Right lobe of liver (tissue), 6 donors: ENCODE results near the gene SEBOX. TPM values are rescaled to one million over a fixed set of nuclear protein-coding genes. Genes with fewer than 3 reads are reported as not detected.

Source experiments
- ATAC-seq, 4 donors: fragments of 200-7000 bp; cut with Tn5 transposase; one replicate each; pipeline ENCODE4 v1.9.1; 2020; ENCODE audit warnings: mild to moderate bottlenecking in 4 of 4, moderate library complexity in 4 of 4
- DNase-seq, 3 donors: peaks; one replicate each; pipeline ENCODE4 v3.0.0-alpha.2; 2020
- H3K27ac ChIP-seq, 3 donors: fragments of 200-600 bp; one replicate each; pipeline ENCODE4 v1.8.0; 2022
- H3K27me3 ChIP-seq, 2 donors: fragments of 200-600 bp; one replicate each; pipeline ENCODE4 v1.8.0; 2022
- H3K36me3 ChIP-seq, 4 donors: fragments of 200-600 bp; sonication (generic) in 1 of 4; one replicate each; pipeline versions ENCODE4 v1.5.1 to v1.8.0; 2017 to 2022; ENCODE audit warnings: control low read depth in 1 of 4
- H3K4me1 ChIP-seq, 4 donors: fragments of 200-600 bp; sonication (generic) in 1 of 4; one replicate each; pipeline versions ENCODE4 v1.5.1 to v1.8.0; 2017 to 2022; ENCODE audit warnings: control low read depth in 1 of 4
- H3K4me3 ChIP-seq, 3 donors: fragments of 200-600 bp; one replicate each; pipeline ENCODE4 v1.8.0; 2022
- H3K9me3 ChIP-seq, 4 donors: fragments of 200-600 bp; sonication (generic) in 1 of 4; one replicate each; pipeline versions ENCODE4 v1.5.1 to v1.8.0; 2017 to 2022; ENCODE audit warnings: control low read depth in 1 of 4
- POLR2A ChIP-seq: fragments of 450-650 bp; IDR thresholded peaks from one replicate; pipeline ENCODE4 v1.6.1; 2017; ENCODE audit warnings: antibody characterized with exemption, mild to moderate bottlenecking
- WGBS: methylation state at CpG from one replicate; pipeline ENCODE4 v1.1.6; 2018; ENCODE audit warnings: low coverage, low lambda C conversion rate; ENCODE audit not compliant: insufficient coverage; ENCODE audit errors: missing lambda C conversion rate; 5-methylcytosine and 5-hydroxymethylcytosine counted together
- intact Hi-C, 2 donors: fragments of 100-400 bp; cut with DNase I; formaldehyde crosslinking; loops; one replicate each; pipeline versions ENCODE4 v1.11.2 to v1.14.1; 2022
- total RNA-seq, 6 experiments: library from RNA; depleted of rRNA in 2 of 6; stranded (reverse); fragments of >200 nt in 2 of 6; fragmentation: NEBNext Ultra II Directional in 3 of 6; extraction: Animal tissue kit (Norgen Biotek cat#: 25700) in 3 of 6; gene quantifications; one replicate each; pipeline versions ENCODE4 v1.1.0 to v1.2.4, GENCODE V29; 2016 to 2023
- TF ChIP-seq, protein P1 (sequence below), 4 donors: fragments of 200-600 bp in 3 of 4; fragments of 450-650 bp in 1 of 4; IDR thresholded peaks; one replicate each; pipeline versions ENCODE4 v1.5.1 to v1.8.0; 2016 to 2022; ENCODE audit warnings: antibody characterized with exemption in 4 of 4, mild to moderate bottlenecking in 2 of 4
- donor health status: DM: no; HTN: yes; CAD: no.
- donor health status: DM: no; HTN: no; CAD: no.
- donor health status: DM: no; HTN: no; CAD: no.
- donor health status: DM: no; HTN: yes; CAD: no.
- donor health status: DM: no; HTN: yes; CAD: no.

SEBOX gene
- total RNA-seq, 6 experiments from 2014 or later, result not detected

GRCh38 chr17:28407130-28407973 lies 42.4 kb upstream of the SEBOX start:
- intact Hi-C loops, result no loop called here
- 76% methylated on average over 3 of the region's 5 CpGs for WGBS
- no peak overlapping the region for H3K27ac ChIP-seq
- H3K36me3 ChIP-seq, result peaks cover 0 to 11% (median 0%) of the 10 kb centered on the region in 4 donors
- DNase-seq, result no peak
- TF ChIP-seq, protein P1, sequence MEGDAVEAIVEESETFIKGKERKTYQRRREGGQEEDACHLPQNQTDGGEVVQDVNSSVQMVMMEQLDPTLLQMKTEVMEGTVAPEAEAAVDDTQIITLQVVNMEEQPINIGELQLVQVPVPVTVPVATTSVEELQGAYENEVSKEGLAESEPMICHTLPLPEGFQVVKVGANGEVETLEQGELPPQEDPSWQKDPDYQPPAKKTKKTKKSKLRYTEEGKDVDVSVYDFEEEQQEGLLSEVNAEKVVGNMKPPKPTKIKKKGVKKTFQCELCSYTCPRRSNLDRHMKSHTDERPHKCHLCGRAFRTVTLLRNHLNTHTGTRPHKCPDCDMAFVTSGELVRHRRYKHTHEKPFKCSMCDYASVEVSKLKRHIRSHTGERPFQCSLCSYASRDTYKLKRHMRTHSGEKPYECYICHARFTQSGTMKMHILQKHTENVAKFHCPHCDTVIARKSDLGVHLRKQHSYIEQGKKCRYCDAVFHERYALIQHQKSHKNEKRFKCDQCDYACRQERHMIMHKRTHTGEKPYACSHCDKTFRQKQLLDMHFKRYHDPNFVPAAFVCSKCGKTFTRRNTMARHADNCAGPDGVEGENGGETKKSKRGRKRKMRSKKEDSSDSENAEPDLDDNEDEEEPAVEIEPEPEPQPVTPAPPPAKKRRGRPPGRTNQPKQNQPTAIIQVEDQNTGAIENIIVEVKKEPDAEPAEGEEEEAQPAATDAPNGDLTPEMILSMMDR (IDR thresholded peaks at IDR 0.05), result no peak
- no peak for TF ChIP-seq POLR2A
- no peaks in the 10 kb centered on the region for H3K9me3 ChIP-seq
- no peak overlapping the region for H3K4me3 ChIP-seq
- no peak for ATAC-seq
- peaks cover 0 to 25% (median 9%) of the 10 kb centered on the region in 4 donors for H3K4me1 ChIP-seq
- H3K27me3 ChIP-seq, result no peaks in the 10 kb centered on the region

GRCh38 chr17:28406473-28406814 lies 41.4 kb upstream of the SEBOX start:
- peaks cover 0 to 25% (median 9%) of the 10 kb centered on the region in 4 donors for H3K4me1 ChIP-seq
- peak overlapping the region; percentile 83 to 94 (median 93) for H3K4me3 ChIP-seq
- no peaks in the 10 kb centered on the region for H3K9me3 ChIP-seq
- H3K27me3 ChIP-seq, result no peaks in the 10 kb centered on the region
- ATAC-seq, result no peak
- peak overlapping the region in 1 of 3 donors; percentile 81 for H3K27ac ChIP-seq
- peaks cover 0 to 20% (median 4%) of the 10 kb centered on the region in 4 donors for H3K36me3 ChIP-seq
- intact Hi-C loops, result no loop called here
- TF ChIP-seq, protein P1 (IDR thresholded peaks at IDR 0.05), result no peak
- no peak for TF ChIP-seq POLR2A
- WGBS, result 24% methylated on average over 9 of the region's 9 CpGs
- no peak for DNase-seq

DNA sequence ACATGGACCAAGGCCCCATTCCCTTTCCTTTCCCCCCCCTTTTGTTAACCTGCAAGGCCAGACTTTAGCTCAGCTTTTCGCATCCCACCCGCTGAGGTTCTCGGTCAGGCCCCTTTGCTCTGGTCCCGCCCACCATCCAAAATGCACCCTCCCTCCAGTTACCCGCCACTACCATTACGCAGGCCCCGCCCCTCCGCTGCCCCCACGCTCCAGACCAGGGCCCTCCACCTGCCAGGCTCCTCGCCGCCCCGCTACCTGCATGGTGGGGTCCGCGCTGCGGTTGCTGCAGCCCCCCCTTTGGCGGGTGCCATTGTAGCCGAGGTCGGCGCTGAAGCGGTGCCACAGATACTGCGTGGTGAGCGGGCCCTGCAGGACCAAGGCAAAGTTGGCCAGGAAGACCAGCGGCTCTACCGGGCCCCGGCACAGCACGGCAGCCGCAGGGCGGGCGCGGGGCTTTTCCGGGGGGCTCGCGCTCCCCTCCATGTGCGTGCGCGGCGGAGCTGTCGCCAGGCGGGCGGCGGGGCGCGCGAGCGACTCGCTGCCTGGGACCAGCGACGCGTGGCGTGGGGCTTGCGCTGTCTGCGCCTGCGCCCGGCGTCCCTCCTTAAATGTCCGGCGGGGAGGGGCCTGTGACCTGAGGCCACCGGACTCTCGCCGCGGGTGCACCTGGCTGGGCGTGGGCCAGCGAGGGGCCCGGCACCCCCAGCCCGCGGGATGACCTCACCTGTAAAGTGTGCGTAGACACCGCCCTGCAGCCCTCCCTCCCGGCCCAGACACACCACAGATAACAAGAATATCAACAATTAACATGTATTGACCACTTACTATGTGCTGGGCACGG lies 40.9 kb upstream of the SEBOX start, which contains the start of gene SLC46A1:
Gene SLC46A1, minus strand, starts transcription at position 581 of the 841 bp plus-strand sequence. Its CDS starts 98 bp downstream, at position 483.
- WGBS, result under 1% methylated on average over 22 of the region's 70 CpGs
- H3K9me3 ChIP-seq, result no peaks in the 10 kb centered on the region
- intact Hi-C loops, result no loop called here

More for the DNA sequence above, 40.9 kb upstream of the SEBOX start, which contains the start of gene SLC46A1:
- peak; percentile 73 to 84 (median 79) for DNase-seq
- ATAC-seq, result peak; percentile 73 to 80 (median 77)
- H3K27ac ChIP-seq, result peak within 1 kb of the TSS; percentile 34 to 81 (median 37)
- H3K4me1 ChIP-seq, result peaks cover 0 to 25% (median 9%) of the 10 kb centered on the region in 4 donors
- peaks cover 0 to 26% (median 7%) of the 10 kb centered on the region in 4 donors for H3K36me3 ChIP-seq
- TF ChIP-seq, protein P1 (IDR thresholded peaks at IDR 0.05), result peak in 1 of 4 donors; percentile 3
- TF ChIP-seq POLR2A, result peak; percentile 52
- H3K4me3 ChIP-seq, result peak within 1 kb of the TSS; percentile 83 to 94 (median 93)
- H3K27me3 ChIP-seq, result no peaks in the 10 kb centered on the region
